Upper lobe of left lung (tissue), 4 donors: ENCODE results near the gene C5orf58.

Source experiments
- CTCF ChIP-seq, 6 experiments: fragments of 450-650 bp in 4 of 6; fragments of 200-600 bp in 2 of 6; sonication (generic) in 2 of 6; IDR thresholded peaks; one replicate each; pipeline ENCODE4 v1.5.1; 2016 to 2019; ENCODE audit warnings: antibody characterized with exemption in 6 of 6
- EP300 ChIP-seq, 4 donors: sonication (generic); formaldehyde crosslinking; IDR thresholded peaks; one replicate each; pipeline ENCODE4 v1.5.1; 2017; ENCODE audit warnings: antibody characterized with exemption in 4 of 4, control low read depth in 2 of 4
- POLR2A ChIP-seq, 4 donors: fragments of 450-650 bp; IDR thresholded peaks; one replicate each; pipeline ENCODE4 v1.5.1; 2016 to 2017; ENCODE audit warnings: antibody characterized with exemption in 4 of 4, mild to moderate bottlenecking in 2 of 4
- POLR2AphosphoS5 ChIP-seq, 2 donors: sonication (generic); formaldehyde crosslinking; IDR thresholded peaks; one replicate each; pipeline ENCODE4 v1.5.1; 2017; ENCODE audit warnings: antibody characterized with exemption in 2 of 2

- no peak for TF ChIP-seq CTCF (IDR thresholded peaks at IDR 0.05)
- no peak for TF ChIP-seq POLR2AphosphoS5 (IDR thresholded peaks at IDR 0.05)
- no peak for TF ChIP-seq POLR2A (IDR thresholded peaks at IDR 0.05)
- TF ChIP-seq EP300 (IDR thresholded peaks at IDR 0.05): no peak
Measured at GRCh38 chr5:170217831-170218230, 15.0 kb upstream of the C5orf58 start.
